SU-DHL-6 (cell line): Measurements from ENCODE around the gene E2F3.

ENCODE experiments used
- H2AFZ ChIP-seq: fragments of 200-600 bp; sonication (generic); 2 replicates; pipeline ENCODE4 v1.6.1; 2014; ENCODE audit warnings: low read depth, mild to moderate bottlenecking, moderate library complexity, mixed read lengths, antibody characterized with exemption, low read length; ENCODE audit not compliant: severe bottlenecking
- H3F3A ChIP-seq: fragments of 200-600 bp; shearing (Covaris generic); 2 replicates; pipeline ENCODE4 v1.6.0; 2016; ENCODE audit warnings: antibody characterized with exemption, mild to moderate bottlenecking; ENCODE audit not compliant: insufficient read depth
- H3K27ac ChIP-seq: fragments of 200-600 bp; sonication (generic); 2 replicates; pipeline ENCODE4 v1.5.1; 2016; ENCODE audit warnings: low read depth, mild to moderate bottlenecking, low read length, moderate library complexity, mixed read lengths
- H3K27me3 ChIP-seq: fragments of 200-600 bp; sonication (generic), shearing (Covaris generic); 2 replicates; pipeline ENCODE4 v1.6.0; 2014; ENCODE audit warnings: mild to moderate bottlenecking, low read length
- H3K36me3 ChIP-seq: fragments of 200-600 bp; sonication (generic); 2 replicates; pipeline ENCODE4 v1.6.1; 2014; ENCODE audit warnings: mild to moderate bottlenecking, low read length, mixed read lengths
- H3K4me2 ChIP-seq: fragments of 300-600, 200-600 bp; shearing (Covaris generic), sonication (generic); 2 replicates; pipeline ENCODE4 v1.6.0; 2014; ENCODE audit warnings: low read length, low read depth, mild to moderate bottlenecking; ENCODE audit not compliant: poor library complexity, severe bottlenecking
- H3K4me3 ChIP-seq: fragments of 200-600 bp; sonication (generic); 2 replicates; pipeline ENCODE4 v1.5.1; 2014; ENCODE audit warnings: antibody characterized with exemption, low read length, mild to moderate bottlenecking, mixed read lengths; ENCODE audit not compliant: insufficient read depth, poor library complexity, severe bottlenecking
- H3K79me2 ChIP-seq: fragments of 200-600 bp; sonication (generic); 2 replicates; pipeline ENCODE4 v1.6.1; 2014; ENCODE audit warnings: mild to moderate bottlenecking, low read length, moderate library complexity; ENCODE audit not compliant: insufficient read depth
- H3K9ac ChIP-seq: fragments of 200-600 bp; sonication (generic); 2 replicates; pipeline ENCODE4 v1.7.0; 2014; ENCODE audit warnings: mild to moderate bottlenecking, low read length
- H3K9me2 ChIP-seq: fragments of 200-600 bp; sonication (generic); replicated peaks from 2 replicates; pipeline ENCODE4 v1.6.1; 2014; ENCODE audit warnings: low read length; ENCODE audit not compliant: insufficient read depth
- H3K9me3 ChIP-seq: fragments of 200-600 bp; sonication (generic); 2 replicates; pipeline ENCODE4 v1.6.1; 2014; ENCODE audit warnings: low read length, mixed read lengths; ENCODE audit not compliant: insufficient read depth
- H4K20me1 ChIP-seq: fragments of 200-600 bp; sonication (generic); 2 replicates; pipeline ENCODE4 v1.6.1; 2014; ENCODE audit warnings: low read depth, mild to moderate bottlenecking, antibody characterized with exemption, low read length, moderate library complexity, mixed read lengths
- CTCF ChIP-seq: fragments of 200-600 bp; sonication (generic); IDR thresholded peaks from one replicate; pipeline ENCODE4 v1.5.1; 2017; ENCODE audit warnings: antibody characterized with exemption, mild to moderate bottlenecking, low read length, moderate library complexity; ENCODE audit not compliant: insufficient read depth, poor library complexity, severe bottlenecking
- EZH2phosphoT487 ChIP-seq: fragments of 200-600 bp; sonication (generic), shearing (Covaris generic); conservative IDR thresholded peaks from 2 replicates; pipeline ENCODE4 v1.6.1; 2018; ENCODE audit warnings: mild to moderate bottlenecking, antibody characterized with exemption, low read length, moderate library complexity, mixed read lengths

E2F3 gene

GRCh38 chr6:20467437-20467836, 65.8 kb downstream of the E2F3 start:
- H3K4me2 ChIP-seq, result no peak overlapping the region
- H3K27me3 ChIP-seq, result no peaks in the 10 kb centered on the region
- H3K4me3 ChIP-seq, result no peak overlapping the region
- no peak for TF ChIP-seq EZH2phosphoT487
- no peak for TF ChIP-seq CTCF
- no peaks in the 10 kb centered on the region for H3K9me3 ChIP-seq
- peaks cover 12% of the 10 kb centered on the region; the same call in 1 of the 2 replicates for H4K20me1 ChIP-seq
- H3K9ac ChIP-seq, result no peak overlapping the region
- H3K36me3 ChIP-seq, result 0 out of 2 replicates have a peak, but pooled peaks cover 4% of the 10 kb centered on the region
- H2AFZ ChIP-seq, result no peak overlapping the region
- H3K27ac ChIP-seq, result no peak overlapping the region
- peaks cover 86% of the 10 kb centered on the region for H3K79me2 ChIP-seq
- H3F3A ChIP-seq, result no peaks in the 10 kb centered on the region
- H3K9me2 ChIP-seq, result no peaks in the 10 kb centered on the region

GRCh38 chr6:20468209-20468608, 66.5 kb downstream of the E2F3 start:
- Histone ChIP-seq H3K79me2 (peaks cover 83% of the 10 kb centered on the region), H3K4me3 (no peak overlapping the region), H3K27ac (no peak overlapping the region), H3K27me3 (no peaks in the 10 kb centered on the region), H3K36me3 (0 out of 2 replicates have a peak, but pooled peaks cover 4% of the 10 kb centered on the region), H3K9ac (no peak overlapping the region), H3F3A (no peaks in the 10 kb centered on the region), H3K9me3 (no peaks in the 10 kb centered on the region), H3K4me2 (no peak overlapping the region), H3K9me2 (no peaks in the 10 kb centered on the region), H2AFZ (no peak overlapping the region), H4K20me1 (peaks cover 12% of the 10 kb centered on the region; the same call in 1 of the 2 replicates)
- TF ChIP-seq CTCF, result no peak
- no peak for TF ChIP-seq EZH2phosphoT487

DNA sequence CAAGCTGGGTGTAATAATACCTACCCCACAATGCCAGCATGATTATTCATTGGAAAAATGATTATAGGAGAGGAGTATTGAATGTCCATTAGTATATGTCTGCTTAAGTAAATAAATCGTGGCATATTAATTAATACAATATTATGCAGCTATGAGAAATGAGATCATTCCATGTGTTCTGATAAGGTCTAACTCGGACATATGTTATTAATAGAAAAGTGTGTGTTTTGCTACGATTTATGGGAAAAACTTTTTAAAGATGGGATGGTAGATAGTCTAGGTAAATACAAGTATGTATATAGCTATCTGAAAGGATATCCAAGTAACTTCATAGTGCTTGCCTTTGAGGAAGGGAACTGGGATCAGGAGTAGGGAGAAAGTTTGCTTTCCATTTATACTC, 71.1 kb downstream of the E2F3 start:
- TF ChIP-seq CTCF, result no peak
- no peak for TF ChIP-seq EZH2phosphoT487
- H3K9me3 ChIP-seq, result no peaks in the 10 kb centered on the region
- peaks cover 10% of the 10 kb centered on the region; the same call in 1 of the 2 replicates for H4K20me1 ChIP-seq
- H3K27ac ChIP-seq, result no peak overlapping the region
- H3K79me2 ChIP-seq, result peaks cover 92% of the 10 kb centered on the region
- no peaks in the 10 kb centered on the region for H3F3A ChIP-seq
- H3K9ac ChIP-seq, result no peak overlapping the region
- no peak overlapping the region for H3K4me3 ChIP-seq
- no peaks in the 10 kb centered on the region for H3K27me3 ChIP-seq
- H2AFZ ChIP-seq, result no peak overlapping the region
- no peaks in the 10 kb centered on the region for H3K36me3 ChIP-seq
- H3K4me2 ChIP-seq, result no peak overlapping the region
- H3K9me2 ChIP-seq, result no peaks in the 10 kb centered on the region
